GM21717 (cell line): ENCODE results near the gene MCC.
A peak's percentile ranks its signal among the peaks of the same experiment; 100 is the strongest.

Source experiments
- ATAC-seq: cut with Tn5 transposase; IDR thresholded peaks from one replicate; pipeline ENCODE4 v1.9.1; 2021; ENCODE audit warnings: mild to moderate bottlenecking, moderate library complexity; ENCODE audit not compliant: unreplicated experiment

The MCC gene

DNA sequence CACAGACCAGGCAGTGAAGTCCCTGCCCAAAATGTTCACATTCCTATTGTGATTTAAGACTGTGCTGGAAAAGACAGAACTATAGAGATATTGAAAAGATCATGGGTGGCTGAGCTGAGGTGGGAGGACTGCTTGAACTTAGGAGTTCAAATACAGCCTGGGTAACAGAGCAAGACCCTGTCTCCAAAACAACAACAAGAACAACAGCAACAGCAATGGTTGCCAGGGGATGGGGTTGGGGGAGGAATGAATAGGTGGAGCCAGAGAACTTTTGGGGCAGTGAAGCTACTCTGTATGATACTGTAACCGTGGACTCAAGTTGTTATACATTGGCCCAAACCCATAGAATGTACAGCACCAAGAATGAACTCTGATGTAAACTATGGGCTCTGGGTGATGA, 423.4 kb downstream of the MCC start:
- no peak for ATAC-seq

DNA sequence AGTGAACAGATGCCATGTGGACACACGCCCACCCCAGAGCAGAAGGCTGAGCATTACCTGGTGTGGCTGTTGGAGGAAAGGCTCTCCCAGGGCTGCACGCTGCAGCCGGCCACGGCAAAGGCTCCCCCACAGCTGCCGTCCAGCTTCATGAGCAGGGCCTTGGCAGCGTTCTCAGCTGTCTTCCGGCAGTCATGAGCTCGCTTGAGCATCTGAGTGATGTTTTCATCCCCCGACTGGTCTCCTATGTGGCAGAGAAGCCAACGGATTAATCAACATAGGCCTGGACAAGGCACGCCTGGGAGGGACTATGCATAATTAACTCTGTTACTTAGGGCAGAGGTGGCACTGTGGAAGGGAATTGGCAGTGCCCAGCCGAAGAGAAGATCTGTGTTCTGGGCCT, 424.3 kb downstream of the MCC start:
- ATAC-seq, result no peak

GRCh38 chr5:113062869-113063508, 425.3 kb downstream of the MCC start:
- ATAC-seq, result no peak

- ATAC-seq, result no peak
These were observed 426.1 kb downstream of the MCC start for GRCh38 chr5:113061846-113062780.

DNA sequence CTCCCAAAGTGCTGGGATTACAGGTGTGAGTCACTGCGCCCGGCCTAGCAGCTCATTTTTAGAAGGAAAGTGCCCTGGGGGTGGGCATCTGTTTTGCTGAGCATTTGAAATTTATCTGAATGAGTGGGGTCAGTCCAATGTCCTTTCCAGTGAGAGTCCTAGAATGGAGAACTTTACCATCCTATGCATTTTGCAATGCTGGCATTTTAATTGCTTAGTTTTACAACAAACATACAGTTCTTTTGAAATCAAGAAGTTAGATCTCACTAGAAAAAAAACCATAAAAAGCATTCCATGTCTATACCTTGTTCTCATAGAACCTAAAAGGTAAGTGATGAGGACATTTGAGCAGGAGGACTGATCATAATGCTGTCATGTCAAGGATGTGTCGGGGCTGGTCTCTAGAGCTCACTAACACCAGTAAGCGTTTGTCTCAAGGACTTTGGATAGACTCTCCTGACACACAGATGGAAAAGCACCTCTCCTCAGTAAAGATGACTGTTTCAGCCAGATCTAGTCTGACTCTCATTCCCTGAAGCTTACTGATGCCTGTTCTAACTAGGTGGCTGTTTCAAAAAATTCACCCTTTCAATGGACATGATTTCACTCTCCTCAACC, 427.7 kb downstream of the MCC start:
- no peak for ATAC-seq

GRCh38 chr5:113059232-113060040, 428.8 kb downstream of the MCC start:
- ATAC-seq, result no peak

DNA sequence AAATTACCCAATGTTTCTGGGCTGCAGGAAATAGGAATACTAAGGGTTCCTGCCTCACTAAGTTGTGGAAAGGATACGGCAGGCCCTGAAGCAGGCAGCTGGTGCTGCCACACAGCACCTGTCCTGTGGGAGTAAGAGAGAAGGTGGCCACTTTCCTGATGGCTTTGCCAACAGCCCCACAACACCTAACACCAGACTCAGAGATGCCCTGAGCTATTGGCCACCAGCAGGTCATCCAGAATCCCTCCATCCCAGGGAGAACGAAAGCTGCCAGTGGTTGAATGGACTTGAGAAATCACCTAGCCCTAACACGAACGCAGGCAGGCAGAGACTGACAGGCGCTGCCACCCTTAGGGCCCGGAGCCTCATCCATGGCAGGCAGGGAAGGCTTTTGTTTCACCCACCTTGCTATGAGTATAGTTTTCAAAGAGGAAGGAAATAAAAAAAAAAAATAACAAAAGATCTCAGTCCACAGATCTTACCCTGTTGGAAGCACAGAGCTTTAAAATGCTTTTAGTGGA, 429.5 kb downstream of the MCC start:
- ATAC-seq, result no peak

GRCh38 chr5:113058269-113058668, 430.0 kb downstream of the MCC start:
- no peak for ATAC-seq

- no peak for ATAC-seq
These were observed 430.7 kb downstream of the MCC start for GRCh38 chr5:113057557-113057984.

DNA sequence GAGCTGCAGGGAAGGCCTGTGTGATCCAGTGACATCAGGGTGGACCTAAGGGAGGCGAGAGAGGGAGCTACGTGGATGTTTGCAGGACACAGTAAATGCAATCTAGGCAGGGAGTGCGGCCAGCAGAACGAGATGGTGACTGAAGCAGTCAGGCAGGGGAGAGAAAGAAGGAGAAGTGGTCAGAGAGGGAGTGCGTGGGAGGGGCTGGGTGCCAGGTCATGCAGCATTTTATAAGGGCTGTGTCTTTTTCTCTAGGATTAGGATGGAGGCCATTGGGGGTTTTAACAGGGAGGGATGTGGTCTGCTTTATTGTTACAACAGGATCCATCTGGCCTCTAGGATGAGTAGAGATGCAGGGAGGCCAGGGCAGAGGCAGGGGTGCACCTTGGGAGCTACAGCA, 431.3 kb downstream of the MCC start:
- no peak for ATAC-seq

GRCh38 chr5:113054899-113055298, 433.4 kb downstream of the MCC start:
- no peak for ATAC-seq

- no peak for ATAC-seq
These were observed 434.7 kb downstream of the MCC start for GRCh38 chr5:113053511-113053995.

- ATAC-seq, result no peak
These were observed 436.0 kb downstream of the MCC start for GRCh38 chr5:113052041-113052795.

GRCh38 chr5:113050721-113051382, 437.4 kb downstream of the MCC start:
- no peak for ATAC-seq

GRCh38 chr5:113048931-113049330, 439.3 kb downstream of the MCC start:
- ATAC-seq, result no peak

DNA sequence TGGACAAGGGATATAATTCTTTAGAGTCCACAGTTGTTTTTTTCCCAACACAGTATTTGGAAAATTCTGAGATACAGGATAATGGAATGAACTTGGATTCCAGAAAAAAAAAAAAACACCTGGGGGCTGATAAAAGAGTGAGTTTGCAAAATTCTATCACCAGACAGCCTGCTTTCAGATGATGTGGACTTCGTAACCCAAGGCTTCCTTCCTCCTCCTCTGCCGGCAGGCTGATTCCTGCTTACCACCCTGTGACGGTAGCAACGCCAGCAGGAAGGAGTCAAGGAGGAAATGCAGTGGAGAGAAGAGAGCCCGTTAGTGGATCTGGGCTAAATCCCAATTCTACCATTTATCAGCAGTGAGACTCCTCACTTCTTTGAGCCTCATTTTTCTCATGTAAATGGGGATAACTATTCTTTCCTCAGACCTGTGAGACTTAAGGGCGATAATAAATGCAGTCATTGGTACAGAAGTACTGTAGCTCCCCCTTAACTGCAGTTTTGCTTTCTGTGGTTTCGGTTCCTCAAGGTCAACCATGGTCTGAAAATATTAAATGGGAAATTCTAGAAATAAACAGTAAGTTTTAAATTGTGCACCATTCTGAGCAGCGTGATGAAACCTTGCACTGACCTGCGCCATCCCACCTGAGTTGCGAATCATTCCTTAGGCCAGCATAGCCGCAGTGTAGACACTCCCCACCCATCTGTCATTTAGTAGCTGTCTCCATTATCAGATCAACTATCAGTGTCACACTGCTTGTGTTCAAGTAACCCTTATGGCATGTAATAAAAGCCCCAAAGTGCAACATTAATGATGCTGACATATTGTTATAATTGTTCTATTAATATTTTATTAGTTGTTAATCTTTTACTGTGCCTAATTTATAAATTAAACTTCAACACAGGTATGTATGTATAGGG, 440.3 kb downstream of the MCC start:
- ATAC-seq, result peak; percentile 86

DNA sequence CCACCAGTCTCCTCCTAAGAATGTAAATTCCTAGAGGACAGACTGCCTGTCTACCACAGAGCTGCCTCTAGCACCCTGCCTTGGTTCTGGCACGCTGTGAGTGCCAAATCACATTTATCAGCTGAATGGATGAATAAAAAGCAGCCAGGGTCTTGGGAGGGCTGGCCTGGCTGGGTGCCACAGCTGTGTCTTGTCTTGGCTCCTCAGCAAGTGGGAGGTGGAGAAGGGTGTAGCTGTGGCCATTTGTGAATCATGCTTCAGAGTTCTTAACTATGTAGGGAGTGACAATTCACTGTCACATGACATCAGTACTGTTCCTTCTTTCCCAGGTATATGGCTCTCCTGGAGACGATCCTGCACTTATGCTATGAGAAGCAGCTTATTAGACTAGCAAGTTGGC, 441.0 kb downstream of the MCC start:
- no peak for ATAC-seq

DNA sequence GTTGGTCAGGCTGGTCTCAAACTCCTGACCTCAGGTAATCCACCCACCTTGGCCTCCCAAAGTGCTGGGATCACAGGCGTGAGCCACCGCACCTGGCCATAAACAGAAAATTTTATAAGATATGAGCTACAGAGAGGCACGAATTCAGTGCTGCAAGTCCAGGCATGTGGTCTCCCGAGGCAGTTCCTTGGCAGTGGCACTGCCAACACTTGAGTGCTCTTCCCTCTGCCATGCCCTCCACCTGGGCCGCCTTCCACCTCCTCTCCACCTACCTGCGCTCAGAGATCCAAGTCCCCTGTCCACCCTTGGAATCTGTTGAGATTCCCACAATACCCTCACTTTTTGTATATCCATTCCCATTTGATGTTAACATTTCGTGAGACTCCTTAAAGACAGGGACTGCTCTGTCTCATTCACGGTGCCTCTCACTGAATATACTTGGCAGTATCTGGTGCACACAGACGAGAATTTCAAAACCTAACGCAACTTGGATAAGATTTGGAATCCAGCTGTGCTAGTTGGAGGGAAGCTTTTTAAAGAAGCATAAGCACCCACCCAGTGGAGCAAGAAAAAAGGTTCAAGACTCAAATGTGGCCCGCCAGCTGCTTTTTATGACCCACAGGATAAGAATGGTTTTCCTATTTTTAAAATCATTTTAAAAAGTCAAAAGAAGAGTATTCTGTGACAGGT, 443.3 kb downstream of the MCC start:
- ATAC-seq, result no peak
